SK-N-SH treated with all-trans-retinoic acid at 6 μM for 48 hours (cell line): ENCODE measurements around the gene GLB1L3.

Experiments used
- ATAC-seq: fragments of 200-7000 bp; cut with Tn5 transposase; 3 replicates; pipeline ENCODE4 v1.9.1; 2020; ENCODE audit warnings: mild to moderate bottlenecking, moderate library complexity
- ARNTL ChIP-seq: fragments of 450-650 bp; formaldehyde crosslinking; IDR thresholded peaks from 2 replicates; pipeline ENCODE4 v1.5.0; 2020; ENCODE audit warnings: low read depth, mild to moderate bottlenecking, moderate library complexity, borderline replicate concordance
- BACH2 ChIP-seq: fragments of 250-450 bp; sonication (Bioruptor Pico); IDR thresholded peaks from 2 replicates; pipeline ENCODE4 v1.9.0; 2021; ENCODE audit warnings: mild to moderate bottlenecking, borderline replicate concordance
- CREB5 ChIP-seq: fragments of 250-450 bp; sonication (Bioruptor Pico); IDR thresholded peaks from 2 replicates; pipeline ENCODE4 v1.5.1; 2020; ENCODE audit warnings: low read depth, mild to moderate bottlenecking, moderate library complexity
- CSDC2 ChIP-seq: fragments of 250-450 bp; sonication (Bioruptor Pico); IDR thresholded peaks from 2 replicates; pipeline ENCODE4 v1.5.0; 2020; ENCODE audit warnings: mild to moderate bottlenecking, moderate library complexity
- CSRNP3 ChIP-seq: fragments of 250-450 bp; sonication (Bioruptor Pico); IDR thresholded peaks from 2 replicates; pipeline ENCODE4 v1.5.1; 2021; ENCODE audit warnings: mild to moderate bottlenecking, moderate library complexity
- ESRRG ChIP-seq: fragments of 250-450 bp; sonication (Bioruptor Pico); IDR thresholded peaks from 2 replicates; pipeline ENCODE4 v1.6.1; 2021; ENCODE audit warnings: mild to moderate bottlenecking
- GLIS3 ChIP-seq: fragments of 250-450 bp; sonication (Bioruptor Pico); IDR thresholded peaks from 2 replicates; pipeline ENCODE4 v1.5.0; 2020; ENCODE audit warnings: mild to moderate bottlenecking, moderate library complexity
- ISL1 ChIP-seq: fragments of 250-450 bp; sonication (Bioruptor Pico); IDR thresholded peaks from 2 replicates; pipeline ENCODE4 v2.1.2; 2022; ENCODE audit warnings: mild to moderate bottlenecking, moderate library complexity
- OSR1 ChIP-seq: fragments of 250-450 bp; sonication (Bioruptor Pico); IDR thresholded peaks from 2 replicates; pipeline ENCODE4 v1.8.0; 2022; ENCODE audit warnings: moderate library complexity, mild to moderate bottlenecking, inconsistent platforms
- PATZ1 ChIP-seq: fragments of 250-450 bp; sonication (Bioruptor Pico); IDR thresholded peaks from 2 replicates; pipeline ENCODE4 v1.8.0; 2020; ENCODE audit warnings: mild to moderate bottlenecking, moderate library complexity, borderline replicate concordance
- POU6F1 ChIP-seq: fragments of 250-450 bp; sonication (Bioruptor Pico); IDR thresholded peaks from 2 replicates; pipeline ENCODE4 v1.8.0; 2021; ENCODE audit warnings: low read depth, mild to moderate bottlenecking, moderate library complexity, borderline replicate concordance
- PPARA ChIP-seq: fragments of 250-450 bp; sonication (Bioruptor Pico); IDR thresholded peaks from 2 replicates; pipeline ENCODE4 v1.5.0; 2020; ENCODE audit warnings: mild to moderate bottlenecking, borderline replicate concordance
- SNAI2 ChIP-seq: fragments of 250-450 bp; sonication (Bioruptor Pico); IDR thresholded peaks from 2 replicates; pipeline ENCODE4 v1.5.0; 2020; ENCODE audit warnings: mild to moderate bottlenecking, moderate library complexity
- TCF4 ChIP-seq: fragments of 250-450 bp; sonication (Bioruptor Pico); IDR thresholded peaks from 2 replicates; pipeline ENCODE4 v1.8.0; 2021; ENCODE audit warnings: mild to moderate bottlenecking, moderate library complexity, borderline replicate concordance
- TOX ChIP-seq: fragments of 250-450 bp; sonication (Bioruptor Pico); IDR thresholded peaks from 2 replicates; pipeline ENCODE4 v1.8.0; 2021; ENCODE audit warnings: mild to moderate bottlenecking, moderate library complexity, borderline replicate concordance
- TSHZ2 ChIP-seq: fragments of 250-450 bp; sonication (Bioruptor Pico); IDR thresholded peaks from 2 replicates; pipeline ENCODE4 v1.5.0; 2020; ENCODE audit warnings: mild to moderate bottlenecking, moderate library complexity
- ZC3H10 ChIP-seq: fragments of 250-450 bp; sonication (Bioruptor Pico); IDR thresholded peaks from 2 replicates; pipeline ENCODE4 v1.5.1; 2021; ENCODE audit warnings: mild to moderate bottlenecking, moderate library complexity
- ZFP3 ChIP-seq: fragments of 250-450 bp; sonication (Bioruptor Pico); IDR thresholded peaks from 2 replicates; pipeline ENCODE4 v1.5.0; 2020; ENCODE audit warnings: mild to moderate bottlenecking, moderate library complexity
- ZFP30 ChIP-seq: fragments of 450-650 bp; formaldehyde crosslinking; IDR thresholded peaks from 2 replicates; pipeline ENCODE4 v1.5.0; 2022; ENCODE audit warnings: mild to moderate bottlenecking, moderate library complexity
- ZNF565 ChIP-seq: fragments of 450-650 bp; formaldehyde crosslinking; conservative IDR thresholded peaks from 2 replicates; pipeline ENCODE4 v1.5.0; 2020; ENCODE audit warnings: low read depth, mild to moderate bottlenecking, moderate library complexity
- ZNF70 ChIP-seq: fragments of 450-650 bp; formaldehyde crosslinking; IDR thresholded peaks from 2 replicates; pipeline ENCODE4 v1.5.0; 2020; ENCODE audit warnings: mild to moderate bottlenecking, moderate library complexity
- ZNF8 ChIP-seq: fragments of 450-650 bp; formaldehyde crosslinking; IDR thresholded peaks from 2 replicates; pipeline ENCODE4 v1.5.0; 2020; ENCODE audit warnings: mild to moderate bottlenecking, moderate library complexity

Gene GLB1L3

GRCh38 chr11:134356656-134357544 lies 80.7 kb downstream of the GLB1L3 start:
- TF ChIP-seq ZC3H10 (no peak), CREB5 (no peak), PPARA (no peak), ESRRG (CRISPR knock-in tag) (no peak), TSHZ2 (no peak), ZNF565 (no peak), ZNF8 (no peak), OSR1 (CRISPR knock-in tag) (no peak), ZNF70 (CRISPR knock-in tag) (no peak), ISL1 (CRISPR knock-in tag) (no peak), TCF4 (CRISPR knock-in tag) (no peak), POU6F1 (CRISPR knock-in tag) (no peak), CSRNP3 (CRISPR knock-in tag) (no peak), TOX (CRISPR knock-in tag) (no peak), GLIS3 (CRISPR knock-in tag) (no peak), PATZ1 (CRISPR knock-in tag) (no peak), ZFP3 (no peak), ZFP30 (CRISPR knock-in tag) (no peak), SNAI2 (CRISPR knock-in tag) (no peak)
- no peak for ATAC-seq

GRCh38 chr11:134357545-134357839 lies 81.3 kb downstream of the GLB1L3 start:
- ATAC-seq, result no peak
- TF ChIP-seq PPARA (no peak), ZNF70 (CRISPR knock-in tag) (no peak), CSRNP3 (CRISPR knock-in tag) (no peak), SNAI2 (CRISPR knock-in tag) (no peak), OSR1 (CRISPR knock-in tag) (no peak), ESRRG (CRISPR knock-in tag) (no peak), ARNTL (CRISPR knock-in tag) (no peak), CSDC2 (CRISPR knock-in tag) (no peak), ZNF8 (no peak), BACH2 (no peak), PATZ1 (CRISPR knock-in tag) (no peak), GLIS3 (CRISPR knock-in tag) (no peak), TOX (CRISPR knock-in tag) (no peak), ISL1 (CRISPR knock-in tag) (no peak), TCF4 (CRISPR knock-in tag) (no peak), ZFP3 (no peak), TSHZ2 (no peak), ZNF565 (no peak)
